SK-N-MC (cell line): ENCODE measurements around the gene S100G.

Experiments used
- EZH2 ChIP-seq: fragments of 200-600 bp; sonication (generic); IDR thresholded peaks from one replicate; pipeline ENCODE4 v1.6.1; 2017; ENCODE audit warnings: antibody characterized with exemption
- FOXP2 ChIP-seq: optimal IDR thresholded peaks from 2 replicates; pipeline ENCODE3; 2011; ENCODE audit warnings: mild to moderate bottlenecking, moderate library complexity; ENCODE audit not compliant: insufficient read depth; ENCODE audit errors: extremely low read length, control extremely low read depth
- POLR2AphosphoS5 ChIP-seq: IDR thresholded peaks from 2 replicates; pipeline ENCODE4 v1.6.1; 2012; ENCODE audit warnings: mild to moderate bottlenecking, low read depth, low read length, borderline replicate concordance

DNA sequence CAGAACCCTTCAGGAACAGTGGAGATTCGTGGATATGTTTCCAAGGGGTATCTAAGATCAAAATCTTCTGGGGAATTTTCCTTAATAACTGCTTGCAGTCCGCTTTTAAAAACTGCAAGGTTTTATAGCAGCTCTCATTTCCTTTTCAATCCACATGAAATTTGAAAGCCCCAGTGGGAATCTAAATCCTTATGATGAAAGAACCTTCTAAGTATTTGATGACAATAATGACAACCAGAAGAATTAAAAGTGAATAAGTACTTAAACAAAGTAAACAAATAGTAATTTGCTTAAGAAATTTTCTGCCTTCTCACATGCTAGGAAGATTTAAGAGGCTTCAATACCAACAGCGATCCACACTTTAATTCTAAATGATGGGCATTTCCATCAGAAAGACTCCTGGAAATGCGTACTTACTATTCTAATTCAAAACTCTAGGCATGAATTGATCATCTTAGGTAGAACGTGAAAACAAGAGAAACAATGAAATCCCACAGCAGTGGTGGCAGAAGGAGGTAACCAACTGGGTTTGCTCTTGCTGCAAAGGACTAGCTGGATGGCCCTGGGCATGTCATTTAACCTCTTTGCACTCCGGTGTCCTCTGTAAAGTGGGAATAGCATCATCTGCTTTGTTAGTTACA, 37.6 kb upstream of the S100G start:
- TF ChIP-seq POLR2AphosphoS5 (no peak), EZH2 (no peak), FOXP2 (no peak)
